ENCODE results near the gene CEMIP2.

Gene CEMIP2

GRCh38 chr9:71747576-71747975 lies 20.7 kb downstream of the CEMIP2 start:
- POLR2A ChIA-PET, result interaction anchor here (1.2 kb wide), 1 partner anchor 21 kb away, joined by 3 read pairs; the partner anchor contains the start of gene CEMIP2
- CTCF ChIA-PET, result interaction anchor here (1.1 to 2.2 kb wide), 7 partner anchors 13 to 143 kb away, joined by 3 to 7 read pairs (median 4); no protein-coding TSS in a partner anchor
- TF ChIP-seq, protein P1, sequence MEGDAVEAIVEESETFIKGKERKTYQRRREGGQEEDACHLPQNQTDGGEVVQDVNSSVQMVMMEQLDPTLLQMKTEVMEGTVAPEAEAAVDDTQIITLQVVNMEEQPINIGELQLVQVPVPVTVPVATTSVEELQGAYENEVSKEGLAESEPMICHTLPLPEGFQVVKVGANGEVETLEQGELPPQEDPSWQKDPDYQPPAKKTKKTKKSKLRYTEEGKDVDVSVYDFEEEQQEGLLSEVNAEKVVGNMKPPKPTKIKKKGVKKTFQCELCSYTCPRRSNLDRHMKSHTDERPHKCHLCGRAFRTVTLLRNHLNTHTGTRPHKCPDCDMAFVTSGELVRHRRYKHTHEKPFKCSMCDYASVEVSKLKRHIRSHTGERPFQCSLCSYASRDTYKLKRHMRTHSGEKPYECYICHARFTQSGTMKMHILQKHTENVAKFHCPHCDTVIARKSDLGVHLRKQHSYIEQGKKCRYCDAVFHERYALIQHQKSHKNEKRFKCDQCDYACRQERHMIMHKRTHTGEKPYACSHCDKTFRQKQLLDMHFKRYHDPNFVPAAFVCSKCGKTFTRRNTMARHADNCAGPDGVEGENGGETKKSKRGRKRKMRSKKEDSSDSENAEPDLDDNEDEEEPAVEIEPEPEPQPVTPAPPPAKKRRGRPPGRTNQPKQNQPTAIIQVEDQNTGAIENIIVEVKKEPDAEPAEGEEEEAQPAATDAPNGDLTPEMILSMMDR (IDR thresholded peaks at IDR 0.05; ENCODE audit: insufficient read depth, low read length, missing control alignments), result no peak
- H3K4me3 ChIP-seq (ENCODE audit: low read depth, low read length), result no peak overlapping the region
- no peak for DNase-seq (ENCODE audit: low read depth, low spot score)

GRCh38 chr9:71746758-71747125 lies 21.6 kb downstream of the CEMIP2 start:
- no peak for DNase-seq (ENCODE audit: low read depth, low spot score)
- no peak overlapping the region for H3K4me3 ChIP-seq (ENCODE audit: low read depth, low read length)
- TF ChIP-seq, protein P1 (IDR thresholded peaks at IDR 0.05; ENCODE audit: insufficient read depth, low read length, missing control alignments), result no peak
- CTCF ChIA-PET, result interaction anchor here (0.8 to 2.2 kb wide), 4 partner anchors 9 to 142 kb away, joined by 3 to 7 read pairs (median 5); no protein-coding TSS in a partner anchor
- POLR2A ChIA-PET, result no interaction called here

- POLR2A ChIA-PET, result interaction anchor here (0.6 kb wide), 1 partner anchor 27 kb away, joined by 3 read pairs; no protein-coding TSS in a partner anchor
- no peak for DNase-seq (ENCODE audit: low read depth, low spot score)
- H3K4me3 ChIP-seq (ENCODE audit: low read depth, low read length), result no peak overlapping the region
- TF ChIP-seq, protein P1 (IDR thresholded peaks at IDR 0.05; ENCODE audit: insufficient read depth, low read length, missing control alignments), result no peak
- CTCF ChIA-PET, result interaction anchor here (0.8 to 2.0 kb wide), 3 partner anchors 8 to 142 kb away, joined by 3 to 7 read pairs (median 4); no protein-coding TSS in a partner anchor
Measured at GRCh38 chr9:71746023-71746757, 22.1 kb downstream of the CEMIP2 start.

DNA sequence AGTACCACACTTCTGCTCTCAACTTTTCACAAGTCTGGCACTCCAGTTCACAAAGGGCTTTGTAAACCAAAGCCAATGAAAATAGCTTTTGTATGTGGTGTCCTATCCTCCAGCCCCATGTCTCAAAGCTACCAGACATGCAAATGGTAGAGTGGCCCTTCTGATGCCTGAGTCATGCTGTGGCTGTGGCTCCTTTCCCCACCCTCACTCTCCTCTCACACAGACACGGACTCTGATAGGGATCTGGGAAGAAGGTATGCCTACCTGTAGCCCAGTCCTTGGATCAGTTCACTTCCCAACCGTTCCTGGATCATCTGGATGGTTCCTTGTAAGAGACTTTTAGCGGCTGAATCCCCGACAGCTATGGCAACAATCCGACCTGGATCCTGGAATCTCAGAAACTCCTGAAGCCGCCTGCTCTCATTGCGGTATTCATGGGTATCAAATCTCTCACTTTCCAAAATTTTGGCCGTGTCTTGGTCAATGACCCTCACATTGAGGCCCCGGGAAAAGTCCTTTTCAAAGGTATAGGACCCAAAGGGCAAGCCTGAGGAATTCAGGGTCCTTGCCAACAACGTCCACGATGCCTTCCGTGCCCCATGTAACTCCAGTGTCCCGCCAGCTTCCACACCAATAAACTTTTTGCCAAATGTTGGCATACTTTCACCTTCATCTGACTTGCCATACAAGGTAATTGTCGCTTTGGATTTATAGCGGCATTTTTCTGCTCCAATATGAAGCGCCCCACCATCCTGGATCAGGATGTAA lies 23.4 kb downstream of the CEMIP2 start:
- no peak overlapping the region for H3K4me3 ChIP-seq (ENCODE audit: low read depth, low read length)
- DNase-seq (ENCODE audit: low read depth, low spot score), result no peak
- POLR2A ChIA-PET, result no interaction called here
- TF ChIP-seq, protein P1 (IDR thresholded peaks at IDR 0.05; ENCODE audit: insufficient read depth, low read length, missing control alignments), result no peak
- CTCF ChIA-PET, result no interaction called here

GRCh38 chr9:71743882-71744281 lies 24.4 kb downstream of the CEMIP2 start:
- H3K4me3 ChIP-seq (ENCODE audit: low read depth, low read length), result no peak overlapping the region
- TF ChIP-seq, protein P1 (IDR thresholded peaks at IDR 0.05; ENCODE audit: insufficient read depth, low read length, missing control alignments), result no peak
- DNase-seq (ENCODE audit: low read depth, low spot score), result no peak
- POLR2A ChIA-PET, result interaction anchor here (1.1 kb wide), 1 partner anchor 19 kb away, joined by 5 read pairs; no protein-coding TSS in a partner anchor
- CTCF ChIA-PET, result interaction anchor here (0.6 kb wide), 1 partner anchor 13 kb away, joined by 3 read pairs; no protein-coding TSS in a partner anchor

Measured in AG04449 (cell line).